K562 (cell line): ENCODE data around the gene OR10D3. TPM values are rescaled to one million over a fixed set of nuclear protein-coding genes. Genes with fewer than 3 reads are reported as not detected.

Experiments used
- BDP1 ChIP-seq: IDR thresholded peaks from 3 replicates; pipeline ENCODE4 v1.6.1; 2011; ENCODE audit not compliant: insufficient read length, insufficient read depth
- DIDO1 ChIP-seq: fragments of 450-650 bp; IDR thresholded peaks from 2 replicates; pipeline ENCODE4 v1.6.1; 2016; ENCODE audit warnings: low read depth, missing biosample characterization, missing genetic modification characterization
- HDAC2 ChIP-seq: fragments of 450-650 bp; IDR thresholded peaks from 2 replicates; pipeline ENCODE4 v1.6.1; 2016; ENCODE audit warnings: mild to moderate bottlenecking
- HOXB6 ChIP-seq: fragments of 250-450 bp; sonication (Bioruptor Pico); IDR thresholded peaks from 2 replicates; pipeline ENCODE4 v1.5.1; 2022; ENCODE audit warnings: mild to moderate bottlenecking, borderline replicate concordance
- NR2C1 ChIP-seq, 2 experiments: fragments of 450-650 bp; IDR thresholded peaks; 2 replicates each; pipeline ENCODE4 v1.6.1; 2017; ENCODE audit warnings: mild to moderate bottlenecking in 2 of 2, antibody characterized with exemption in 1 of 2, inconsistent platforms in 1 of 2, missing compliant biosample characterization in 1 of 2, missing genetic modification characterization in 1 of 2
- POLR2H ChIP-seq: IDR thresholded peaks from 2 replicates; pipeline ENCODE4 v1.6.1; 2016; ENCODE audit warnings: missing genetic modification characterization, low read depth, mild to moderate bottlenecking, control low read depth, missing compliant biosample characterization, moderate library complexity
- SMARCA4 ChIP-seq: fragments of 450-650 bp; IDR thresholded peaks from 2 replicates; pipeline ENCODE4 v1.6.1; 2016
- SRSF7 ChIP-seq: fragments of 200-400 bp; formaldehyde crosslinking; optimal IDR thresholded peaks from 2 replicates; pipeline ENCODE3; 2017; ENCODE audit warnings: mild to moderate bottlenecking, low read depth, low read length
- TAF15 ChIP-seq: fragments of 200-400 bp; formaldehyde crosslinking; IDR thresholded peaks from 2 replicates; pipeline ENCODE4 v1.6.1; 2017; ENCODE audit warnings: mild to moderate bottlenecking, low read depth, low read length, moderate library complexity
- ZNF253 ChIP-seq: fragments of 250-450 bp; sonication (Bioruptor Pico); conservative IDR thresholded peaks from 2 replicates; pipeline ENCODE4 v1.6.1; 2021; ENCODE audit warnings: mild to moderate bottlenecking
- ZNF316 ChIP-seq: fragments of 450-650 bp; IDR thresholded peaks from 2 replicates; pipeline ENCODE4 v1.6.1; 2016
- ZNF384 ChIP-seq: IDR thresholded peaks from 2 replicates; pipeline ENCODE4 v1.6.1; 2012; ENCODE audit warnings: low read depth, low read length, improper control_type of control experiment
- ZNF407 ChIP-seq: fragments of 450-650 bp; IDR thresholded peaks from 2 replicates; pipeline ENCODE4 v1.6.1; 2016; ENCODE audit warnings: low read depth
- polyA plus RNA-seq, 8 experiments: library from polyadenylated mRNA; depleted of rRNA in 4 of 8; stranded (reverse) in 5 of 8; unstranded in 3 of 8; fragments of >200 nt; fragmentation: Nextera tagmentation in 2 of 8; fragmentation: Illumina TruSeq in 1 of 8; extraction: Ambion mirVana in 2 of 8; extraction: Trizol in 1 of 8; gene quantifications; 2 replicates each; pipeline versions ENCODE4 v1.2.1 to v1.2.3, GENCODE V29; 2011 to 2014; ENCODE audit warnings: inconsistent platforms in 1 of 8, missing spikeins in 1 of 8
- total RNA-seq, 7 experiments: library from RNA; depleted of rRNA in 6 of 7; stranded (reverse); fragments of >200 nt in 6 of 7; fragmentation: Illumina TruSeq in 2 of 7; extraction: Trizol in 2 of 7; gene quantifications; 2 replicates each; pipeline versions ENCODE4 v1.2.1 to v1.2.3, GENCODE V29; 2011 to 2021; ENCODE audit warnings: low replicate concordance in 1 of 7
- TF ChIP-seq, protein P1 (sequence below): sonication (generic); formaldehyde crosslinking; IDR thresholded peaks from 2 replicates; pipeline ENCODE4 v1.8.1; 2023; ENCODE audit warnings: mild to moderate bottlenecking, missing genetic modification reagents
- TF ChIP-seq, protein P2 (sequence below): fragments of 450-650 bp; IDR thresholded peaks from 2 replicates; pipeline ENCODE4 v1.6.1; 2017; ENCODE audit warnings: antibody characterized with exemption, mild to moderate bottlenecking

OR10D3 gene
- total and polyA plus RNA-seq, 9 of the 15 experiments (the other 6 are each of a cell fraction or from before 2014, with no cell fraction given) = 0.07 to 2.9 (median 0.80) TPM; not detected in 1

GRCh38 chr11:124207102-124207792 lies 24.1 kb downstream of the OR10D3 start (continued):
- no peak for TF ChIP-seq SRSF7
- peak; percentile 37; the same call in 1 of the 2 replicates for TF ChIP-seq POLR2H
- peak; percentile 92 for TF ChIP-seq HDAC2
- TF ChIP-seq ZNF407 = no peak
- no peak; the same call in 1 of the 2 replicates for TF ChIP-seq DIDO1 (tag)
- TF ChIP-seq, protein P1, sequence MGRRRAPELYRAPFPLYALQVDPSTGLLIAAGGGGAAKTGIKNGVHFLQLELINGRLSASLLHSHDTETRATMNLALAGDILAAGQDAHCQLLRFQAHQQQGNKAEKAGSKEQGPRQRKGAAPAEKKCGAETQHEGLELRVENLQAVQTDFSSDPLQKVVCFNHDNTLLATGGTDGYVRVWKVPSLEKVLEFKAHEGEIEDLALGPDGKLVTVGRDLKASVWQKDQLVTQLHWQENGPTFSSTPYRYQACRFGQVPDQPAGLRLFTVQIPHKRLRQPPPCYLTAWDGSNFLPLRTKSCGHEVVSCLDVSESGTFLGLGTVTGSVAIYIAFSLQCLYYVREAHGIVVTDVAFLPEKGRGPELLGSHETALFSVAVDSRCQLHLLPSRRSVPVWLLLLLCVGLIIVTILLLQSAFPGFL (CRISPR knock-in tag) = no peak
- TF ChIP-seq ZNF253 (CRISPR knock-in tag) = no peak
- TF ChIP-seq ZNF384 = no peak
- peak; percentile 98 for TF ChIP-seq SMARCA4
- TF ChIP-seq, protein P2, sequence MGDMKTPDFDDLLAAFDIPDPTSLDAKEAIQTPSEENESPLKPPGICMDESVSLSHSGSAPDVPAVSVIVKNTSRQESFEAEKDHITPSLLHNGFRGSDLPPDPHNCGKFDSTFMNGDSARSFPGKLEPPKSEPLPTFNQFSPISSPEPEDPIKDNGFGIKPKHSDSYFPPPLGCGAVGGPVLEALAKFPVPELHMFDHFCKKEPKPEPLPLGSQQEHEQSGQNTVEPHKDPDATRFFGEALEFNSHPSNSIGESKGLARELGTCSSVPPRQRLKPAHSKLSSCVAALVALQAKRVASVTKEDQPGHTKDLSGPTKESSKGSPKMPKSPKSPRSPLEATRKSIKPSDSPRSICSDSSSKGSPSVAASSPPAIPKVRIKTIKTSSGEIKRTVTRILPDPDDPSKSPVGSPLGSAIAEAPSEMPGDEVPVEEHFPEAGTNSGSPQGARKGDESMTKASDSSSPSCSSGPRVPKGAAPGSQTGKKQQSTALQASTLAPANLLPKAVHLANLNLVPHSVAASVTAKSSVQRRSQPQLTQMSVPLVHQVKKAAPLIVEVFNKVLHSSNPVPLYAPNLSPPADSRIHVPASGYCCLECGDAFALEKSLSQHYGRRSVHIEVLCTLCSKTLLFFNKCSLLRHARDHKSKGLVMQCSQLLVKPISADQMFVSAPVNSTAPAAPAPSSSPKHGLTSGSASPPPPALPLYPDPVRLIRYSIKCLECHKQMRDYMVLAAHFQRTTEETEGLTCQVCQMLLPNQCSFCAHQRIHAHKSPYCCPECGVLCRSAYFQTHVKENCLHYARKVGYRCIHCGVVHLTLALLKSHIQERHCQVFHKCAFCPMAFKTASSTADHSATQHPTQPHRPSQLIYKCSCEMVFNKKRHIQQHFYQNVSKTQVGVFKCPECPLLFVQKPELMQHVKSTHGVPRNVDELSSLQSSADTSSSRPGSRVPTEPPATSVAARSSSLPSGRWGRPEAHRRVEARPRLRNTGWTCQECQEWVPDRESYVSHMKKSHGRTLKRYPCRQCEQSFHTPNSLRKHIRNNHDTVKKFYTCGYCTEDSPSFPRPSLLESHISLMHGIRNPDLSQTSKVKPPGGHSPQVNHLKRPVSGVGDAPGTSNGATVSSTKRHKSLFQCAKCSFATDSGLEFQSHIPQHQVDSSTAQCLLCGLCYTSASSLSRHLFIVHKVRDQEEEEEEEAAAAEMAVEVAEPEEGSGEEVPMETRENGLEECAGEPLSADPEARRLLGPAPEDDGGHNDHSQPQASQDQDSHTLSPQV = peak; percentile 98
- no peak for TF ChIP-seq BDP1
- TF ChIP-seq HOXB6 (CRISPR knock-in tag) = no peak
- 0 out of 2 replicates have a peak, but pooled peaks have one; percentile 40 for TF ChIP-seq NR2C1 (IDR thresholded peaks at IDR 0.05)
- peak; percentile 78; the same call in 1 of the 2 replicates for TF ChIP-seq NR2C1 (tag; IDR thresholded peaks at IDR 0.05)
- TF ChIP-seq TAF15 = no peak
- TF ChIP-seq ZNF316 = peak; percentile 99
